HG02884 (cell line): ENCODE results near the gene SPG11.
"Not testable (repeated sequence)": the region's sequence is repeated elsewhere in the genome, so short reads cannot be mapped to it uniquely, and the experiment has no call there.

Experiments
- ATAC-seq: cut with Tn5 transposase; IDR thresholded peaks from one replicate; pipeline ENCODE4 v1.9.1; 2021; ENCODE audit warnings: mild to moderate bottlenecking, moderate library complexity; ENCODE audit not compliant: unreplicated experiment

The SPG11 gene

GRCh38 chr15:44565387-44566154 is 97.9 kb downstream of the SPG11 start:
- no peak for ATAC-seq

GRCh38 chr15:44560926-44561325 is 102.5 kb downstream of the SPG11 start:
- not testable (repeated sequence) for ATAC-seq

- ATAC-seq = no peak
Measured at GRCh38 chr15:44554934-44555723, 108.3 kb downstream of the SPG11 start.

GRCh38 chr15:44550734-44551133 is 112.7 kb downstream of the SPG11 start:
- no peak for ATAC-seq

- no peak for ATAC-seq
Measured at GRCh38 chr15:44550256-44550655, 113.2 kb downstream of the SPG11 start.

- ATAC-seq = not testable (repeated sequence)
Measured at GRCh38 chr15:44549152-44549551, 114.3 kb downstream of the SPG11 start.

- peak; percentile 62 for ATAC-seq
Measured at GRCh38 chr15:44545913-44546802, 117.3 kb downstream of the SPG11 start.

- ATAC-seq = not testable (repeated sequence)
Measured at GRCh38 chr15:44544745-44545144, 118.7 kb downstream of the SPG11 start.

GRCh38 chr15:44542596-44542995 is 120.9 kb downstream of the SPG11 start:
- no peak for ATAC-seq

GRCh38 chr15:44541282-44541958 is 122.0 kb downstream of the SPG11 start:
- no peak for ATAC-seq

GRCh38 chr15:44537735-44538240 is 125.7 kb downstream of the SPG11 start:
- no peak for ATAC-seq

GRCh38 chr15:44536962-44537734 is 126.3 kb downstream of the SPG11 start, which contains the start of gene EIF3J:
TSS of gene EIF3J (plus strand) at chr15:44537147. CDS start at chr15:44537195, 48 bp downstream.
- peak; percentile 77 for ATAC-seq

GRCh38 chr15:44536302-44536961 is 127.0 kb downstream of the SPG11 start:
- ATAC-seq = peak; percentile 45

- ATAC-seq = no peak
Measured at GRCh38 chr15:44535523-44536301, 127.8 kb downstream of the SPG11 start.

GRCh38 chr15:44535092-44535491 is 128.4 kb downstream of the SPG11 start:
- ATAC-seq = no peak

- ATAC-seq = no peak
Measured at GRCh38 chr15:44532689-44533088, 130.8 kb downstream of the SPG11 start.

GRCh38 chr15:44532275-44532674 is 131.2 kb downstream of the SPG11 start:
- not testable (repeated sequence) for ATAC-seq

- ATAC-seq = no peak
Measured at GRCh38 chr15:44530653-44531052, 132.8 kb downstream of the SPG11 start.
